H9 (cell line): Measurements from ENCODE around the gene TRIM24. TPM values are rescaled to one million over a fixed set of nuclear protein-coding genes. Genes with fewer than 3 reads are reported as not detected.

Experiments used
- DNase-seq: peaks from one replicate; pipeline ENCODE4 v3.0.0-alpha.2; 2017
- H2AFZ ChIP-seq: one replicate; pipeline ENCODE4 v1.6.1; 2013; ENCODE audit warnings: mild to moderate bottlenecking, low read length, control low read depth, moderate library complexity
- H2AK5ac ChIP-seq: 2 replicates; pipeline ENCODE4 v1.6.1; 2013; ENCODE audit warnings: low read length, control low read depth, mixed read lengths; ENCODE audit not compliant: insufficient read length
- H2BK120ac ChIP-seq: one replicate; pipeline ENCODE4 v1.6.1; 2013; ENCODE audit warnings: low read depth, mild to moderate bottlenecking, low read length, control low read depth, inconsistent platforms; ENCODE audit not compliant: poor library complexity, severe bottlenecking
- H2BK12ac ChIP-seq: 2 replicates; pipeline ENCODE4 v1.6.1; 2013; ENCODE audit warnings: low read length, control low read depth, mixed read lengths, low read depth; ENCODE audit not compliant: insufficient read length
- H2BK15ac ChIP-seq: 2 replicates; pipeline ENCODE4 v1.6.1; 2013; ENCODE audit warnings: low read depth, low read length, control low read depth
- H2BK20ac ChIP-seq: one replicate; pipeline ENCODE4 v1.6.1; 2013; ENCODE audit warnings: low read depth, mild to moderate bottlenecking, low read length, control low read depth, inconsistent platforms; ENCODE audit not compliant: poor library complexity, severe bottlenecking
- H2BK5ac ChIP-seq: 2 replicates; pipeline ENCODE4 v1.6.1; 2013; ENCODE audit warnings: low read length, control low read depth, mixed read lengths; ENCODE audit not compliant: insufficient read length
- H3K14ac ChIP-seq: 2 replicates; pipeline ENCODE4 v1.6.1; 2013; ENCODE audit warnings: low read length, control low read depth; ENCODE audit not compliant: insufficient read depth
- H3K18ac ChIP-seq: 2 replicates; pipeline ENCODE4 v1.6.1; 2013; ENCODE audit warnings: low read depth, mild to moderate bottlenecking, mixed read lengths, low read length, control low read depth; ENCODE audit not compliant: insufficient read length
- H3K23ac ChIP-seq: 2 replicates; pipeline ENCODE4 v1.6.1; 2013; ENCODE audit warnings: low read length, control low read depth, mixed read lengths, low read depth; ENCODE audit not compliant: insufficient read length
- H3K23me2 ChIP-seq: 2 replicates; pipeline ENCODE4 v1.6.1; 2013; ENCODE audit warnings: low read depth, mild to moderate bottlenecking, mixed read lengths, low read length, control low read depth; ENCODE audit not compliant: insufficient read length, poor library complexity, severe bottlenecking
- H3K27ac ChIP-seq: 2 replicates; pipeline ENCODE4 v1.5.1; 2013; ENCODE audit warnings: low read length, control low read depth, mixed read lengths, low read depth; ENCODE audit not compliant: insufficient read length
- H3K27me3 ChIP-seq: 2 replicates; pipeline ENCODE4 v1.6.1; 2013; ENCODE audit warnings: low read length, control low read depth, inconsistent platforms; ENCODE audit not compliant: insufficient read depth
- H3K4ac ChIP-seq: 2 replicates; pipeline ENCODE4 v1.6.1; 2013; ENCODE audit warnings: low read depth, mild to moderate bottlenecking, control low read depth, inconsistent platforms, low read length, moderate library complexity
- H3K4me1 ChIP-seq: 2 replicates; pipeline ENCODE4 v1.6.1; 2013; ENCODE audit warnings: low read length, control low read depth, inconsistent platforms; ENCODE audit not compliant: insufficient read depth
- H3K4me2 ChIP-seq: 2 replicates; pipeline ENCODE4 v1.6.1; 2013; ENCODE audit warnings: low read length, control low read depth, mixed read lengths; ENCODE audit not compliant: insufficient read length, insufficient read depth
- H3K56ac ChIP-seq: 2 replicates; pipeline ENCODE4 v1.6.1; 2013; ENCODE audit warnings: low read depth, mild to moderate bottlenecking, mixed read lengths, low read length, control low read depth; ENCODE audit not compliant: insufficient read length
- H3K79me1 ChIP-seq: 2 replicates; pipeline ENCODE4 v1.6.1; 2013; ENCODE audit warnings: low read depth, mild to moderate bottlenecking, moderate library complexity, low read length, control low read depth, inconsistent platforms; ENCODE audit not compliant: insufficient read depth, poor library complexity, severe bottlenecking
- H3K79me2 ChIP-seq: 2 replicates; pipeline ENCODE4 v1.6.1; 2013; ENCODE audit warnings: low read length, control low read depth, inconsistent platforms; ENCODE audit not compliant: insufficient read depth
- H3K9ac ChIP-seq: 2 replicates; pipeline ENCODE4 v1.6.1; 2013; ENCODE audit warnings: low read length, control low read depth, mixed read lengths; ENCODE audit not compliant: insufficient read length; ENCODE audit errors: extremely low read depth
- H3K9me3 ChIP-seq: one replicate; pipeline ENCODE4 v1.6.1; 2013; ENCODE audit warnings: low read depth, low read length, inconsistent platforms; ENCODE audit not compliant: control insufficient read depth
- H3T11ph ChIP-seq: one replicate; pipeline ENCODE4 v1.6.1; 2013; ENCODE audit warnings: mild to moderate bottlenecking, low read length, control low read depth, inconsistent platforms
- H4K20me1 ChIP-seq: one replicate; pipeline ENCODE4 v1.6.1; 2013; ENCODE audit not compliant: control insufficient read depth, insufficient read length, insufficient read depth
- H4K5ac ChIP-seq: 2 replicates; pipeline ENCODE4 v1.6.1; 2013; ENCODE audit warnings: low read depth, mild to moderate bottlenecking, mixed read lengths, low read length, control low read depth; ENCODE audit not compliant: insufficient read length
- H4K8ac ChIP-seq: replicated peaks from 2 replicates; pipeline ENCODE4 v1.6.1; 2013; ENCODE audit warnings: low read length, control low read depth, mixed read lengths, low read depth; ENCODE audit not compliant: insufficient read length
- H4K91ac ChIP-seq: 2 replicates; pipeline ENCODE4 v1.6.1; 2013; ENCODE audit warnings: low read depth, mild to moderate bottlenecking, moderate library complexity, mixed read lengths, low read length, control low read depth; ENCODE audit not compliant: insufficient read length
- H3K27ac Mint-ChIP-seq, 3 experiments: 2 replicates in 2 of 3; 3 replicates in 1 of 3; pipeline ENCODE4 v1.8.0; 2020 to 2021; ENCODE audit warnings: mixed read lengths in 3 of 3, mild to moderate bottlenecking in 1 of 3, moderate library complexity in 1 of 3
- H3K27me3 Mint-ChIP-seq: 2 replicates; pipeline ENCODE4 v1.8.0; 2021; ENCODE audit warnings: low read depth, mild to moderate bottlenecking, moderate library complexity, mixed read lengths
- H3K36me3 Mint-ChIP-seq, 3 experiments: 2 replicates in 2 of 3; 3 replicates in 1 of 3; pipeline ENCODE4 v1.8.0; 2020 to 2021; ENCODE audit warnings: low read depth in 3 of 3, mixed read lengths in 3 of 3; ENCODE audit not compliant: insufficient read depth in 1 of 3
- H3K4me1 Mint-ChIP-seq, 2 experiments: 2 replicates each; pipeline ENCODE4 v1.8.0; 2020; ENCODE audit warnings: mixed read lengths in 2 of 2
- H3K4me3 Mint-ChIP-seq, 2 experiments: 2 replicates in 1 of 2; 3 replicates in 1 of 2; pipeline ENCODE4 v1.8.0; 2020 to 2021; ENCODE audit warnings: mild to moderate bottlenecking in 2 of 2, mixed read lengths in 2 of 2, moderate library complexity in 1 of 2
- H3K9me3 Mint-ChIP-seq, 2 experiments: 2 replicates in 1 of 2; 3 replicates in 1 of 2; pipeline ENCODE4 v1.8.0; 2020; ENCODE audit warnings: mild to moderate bottlenecking in 2 of 2, mixed read lengths in 2 of 2, moderate library complexity in 1 of 2
- CTCF ChIP-seq: fragments of 200-600 bp; sonication (generic); conservative IDR thresholded peaks from 3 replicates; pipeline ENCODE4 v1.8.0; 2021; ENCODE audit warnings: antibody characterized with exemption, mild to moderate bottlenecking
- WGBS: extraction: QIAGEN DNeasy Blood & Tissue Kit; methylation state at CpG from one replicate; pipeline ENCODE4 v1.1.7; 2013; ENCODE audit warnings: missing lambda C conversion rate, low lambda C conversion rate, mixed read lengths; ENCODE audit not compliant: insufficient read length; ENCODE audit errors: extremely low coverage; 5-methylcytosine and 5-hydroxymethylcytosine counted together
- total RNA-seq: library from RNA; stranded (reverse); gene quantifications from 2 replicates; pipeline ENCODE4 v1.2.1, GENCODE V29; 2021

Gene TRIM24
- total RNA-seq, 1 experiment from 2014 or later, result 260 TPM

GRCh38 chr7:138545123-138545522 lies 85.1 kb downstream of the TRIM24 start:
- Histone ChIP-seq H2BK20ac (no peak overlapping the region), H2BK120ac (no peak overlapping the region), H3K79me2 (peaks cover 3% of the 10 kb centered on the region; the same call in 1 of the 2 replicates), H4K91ac (no peak overlapping the region), H3K23me2 (no peaks in the 10 kb centered on the region), H3K18ac (no peak overlapping the region), H2AK5ac (no peak overlapping the region), H3K14ac (no peak overlapping the region), H3K4me2 (no peak overlapping the region), H4K8ac (no peak overlapping the region), H3K27me3 (no peaks in the 10 kb centered on the region), H3K9me3 (no peaks in the 10 kb centered on the region), H4K20me1 (no peaks in the 10 kb centered on the region), H3K9ac (no peak overlapping the region), H3K4me1 (no peaks in the 10 kb centered on the region), H3K27ac (no peak overlapping the region), H3K23ac (no peak overlapping the region), H3T11ph (no peak overlapping the region), H3K79me1 (peaks cover 10% of the 10 kb centered on the region), H2BK12ac (no peak overlapping the region), H3K56ac (no peak overlapping the region), H2AFZ (no peak overlapping the region), H4K5ac (no peak overlapping the region), H2BK5ac (no peak overlapping the region), H2BK15ac (no peak overlapping the region), H3K4ac (no peak overlapping the region)
- 100% methylated on average over 2 of the region's 6 CpGs for WGBS
- no peak overlapping the region for H3K4me3 Mint-ChIP-seq
- no peak for TF ChIP-seq CTCF
- peak overlapping the region in 1 of 3 experiments; percentile 82; a peak in 2 of 7 replicates for H3K27ac Mint-ChIP-seq
- H3K27me3 Mint-ChIP-seq, result no peaks in the 10 kb centered on the region; the same call in 1 of the 2 replicates
- H3K9me3 Mint-ChIP-seq, result no peaks in the 10 kb centered on the region; a peak in 1 of 5 replicates
- DNase-seq, result no peak
- H3K4me1 Mint-ChIP-seq, result peaks cover 2 to 4% of the 10 kb centered on the region in 2 experiments; a peak in 2 of 4 replicates
- H3K36me3 Mint-ChIP-seq, result peaks cover 70 to 89% (median 85%) of the 10 kb centered on the region in 3 experiments
